H1 (cell line): ENCODE results near the gene NANOS3. TPM values are rescaled to one million over a fixed set of nuclear protein-coding genes. Genes with fewer than 3 reads are reported as not detected.
A peak's percentile ranks its signal among the peaks of the same experiment; 100 is the strongest.

Experiments used
- CTCF ChIA-PET: fragments of 300-600 bp; sonication (Branson Sonifier 250); formaldehyde crosslinking; loops from one replicate; lab custom pipeline; 2021; ENCODE audit not compliant: partially characterized antibody; lab: Charles Lee
- POLR2A ChIA-PET: fragments of 300-600 bp; sonication (Branson Sonifier 250); formaldehyde crosslinking; loops from one replicate; lab custom pipeline; 2021; ENCODE audit warnings: inconsistent platforms; ENCODE audit not compliant: partially characterized antibody; lab: Charles Lee
- DNase-seq, 2 experiments: peaks; one replicate each; pipeline versions ENCODE4 v3.0.0 to v3.0.0-alpha.2; 2010 to 2022; ENCODE audit warnings: low spot score in 2 of 2, low read depth in 1 of 2, mixed read lengths in 1 of 2
- FAIRE-seq: peaks from 2 replicates; lab custom pipeline; 2011; peaks lifted over from hg19 to GRCh38; lab: Jason Lieb, UNC
- H2AFZ ChIP-seq: 2 replicates; pipeline ENCODE4 v1.8.1; 2012; ENCODE audit warnings: low read length, inconsistent platforms
- H2AK5ac ChIP-seq: 2 replicates; pipeline ENCODE4 v1.6.1; 2013; ENCODE audit warnings: low read depth, low read length
- H2BK120ac ChIP-seq: replicated peaks from 2 replicates; pipeline ENCODE3; 2013; ENCODE audit warnings: low read depth, low read length, inconsistent platforms
- H2BK12ac ChIP-seq: 2 replicates; pipeline ENCODE4 v1.6.1; 2013; ENCODE audit warnings: low read depth, low read length
- H2BK15ac ChIP-seq: 2 replicates; pipeline ENCODE4 v1.6.1; 2013; ENCODE audit warnings: low read length
- H2BK20ac ChIP-seq: 2 replicates; pipeline ENCODE4 v1.6.1; 2013; ENCODE audit warnings: low read length
- H2BK5ac ChIP-seq: 2 replicates; pipeline ENCODE4 v1.6.1; 2013; ENCODE audit warnings: low read depth, low read length
- H3K14ac ChIP-seq: 2 replicates; pipeline ENCODE4 v1.6.1; 2013; ENCODE audit warnings: inconsistent platforms; ENCODE audit not compliant: insufficient read length
- H3K18ac ChIP-seq: 2 replicates; pipeline ENCODE4 v1.6.1; 2013; ENCODE audit warnings: low read length; ENCODE audit errors: extremely low read depth
- H3K23ac ChIP-seq: 2 replicates; pipeline ENCODE4 v1.6.1; 2013; ENCODE audit warnings: inconsistent platforms; ENCODE audit not compliant: insufficient read length
- H3K23me2 ChIP-seq: 2 replicates; pipeline ENCODE4 v1.6.1; 2013; ENCODE audit warnings: low read depth, low read length
- H3K27ac ChIP-seq: 2 replicates; pipeline ENCODE4 v1.6.1; 2011; ENCODE audit warnings: low read depth, low read length, inconsistent platforms
- H3K27me3 ChIP-seq, 4 experiments: replicated peaks in 1 of 4; 1 replicate in 1 of 4; 2 replicates in 3 of 4; pipeline versions ENCODE4 v1.6.1 to v1.8.1; 2011 to 2013; ENCODE audit warnings: low read length in 3 of 4, mild to moderate bottlenecking in 3 of 4, inconsistent platforms in 2 of 4, mixed read lengths in 2 of 4, moderate library complexity in 1 of 4; ENCODE audit not compliant: control insufficient read depth in 3 of 4, insufficient read depth in 3 of 4; ENCODE audit errors: extremely low read depth in 1 of 4
- H3K36me3 ChIP-seq, 4 experiments: 2 replicates each; pipeline versions ENCODE4 v1.6.1 to v1.8.1; 2011 to 2013; ENCODE audit warnings: mild to moderate bottlenecking in 4 of 4, low read length in 3 of 4, moderate library complexity in 2 of 4, control low read depth in 1 of 4, inconsistent platforms in 1 of 4; ENCODE audit not compliant: insufficient read depth in 4 of 4, control insufficient read depth in 2 of 4
- H3K4ac ChIP-seq: replicated peaks from 2 replicates; pipeline ENCODE3; 2013; ENCODE audit warnings: low read length, low read depth, mixed read lengths, inconsistent platforms; ENCODE audit not compliant: insufficient read length
- H3K4me1 ChIP-seq, 4 experiments: replicated peaks in 1 of 4; 1 replicate in 1 of 4; 2 replicates in 3 of 4; pipeline versions ENCODE4 v1.6.1 to v1.8.1; 2011 to 2013; ENCODE audit warnings: low read length in 3 of 4, inconsistent platforms in 2 of 4, mixed read lengths in 1 of 4; ENCODE audit not compliant: insufficient read depth in 4 of 4, control insufficient read depth in 3 of 4
- H3K4me2 ChIP-seq, 2 experiments: 2 replicates each; pipeline versions ENCODE4 v1.6.1 to v1.8.1; 2011 to 2013; ENCODE audit warnings: low read depth in 2 of 2, low read length in 2 of 2, control low read depth in 1 of 2, inconsistent platforms in 1 of 2, mild to moderate bottlenecking in 1 of 2; ENCODE audit not compliant: insufficient read depth in 1 of 2
- H3K4me3 ChIP-seq, 4 experiments: fragments of 200-600, 300-600 bp in 1 of 4; sonication (generic), shearing (Covaris generic), sonication (Bioruptor Twin) in 1 of 4; 2 replicates each; pipeline versions ENCODE4 v1.5.1 to v1.8.1; 2011 to 2016; ENCODE audit warnings: low read length in 4 of 4, low read depth in 3 of 4, control low read depth in 2 of 4, inconsistent platforms in 2 of 4, mild to moderate bottlenecking in 2 of 4, mixed read lengths in 1 of 4, moderate library complexity in 1 of 4; ENCODE audit not compliant: insufficient read depth in 2 of 4; ENCODE audit errors: extremely low read depth in 1 of 4
- H3K56ac ChIP-seq: replicated peaks from 2 replicates; pipeline ENCODE3; 2013; ENCODE audit warnings: low read depth, mild to moderate bottlenecking, mixed read lengths, low read length, inconsistent platforms; ENCODE audit not compliant: insufficient read length
- H3K79me1 ChIP-seq: 2 replicates; pipeline ENCODE4 v1.6.1; 2013; ENCODE audit warnings: low read depth, low read length, control low read depth
- H3K79me2 ChIP-seq, 2 experiments: 2 replicates each; pipeline versions ENCODE4 v1.6.1 to v1.8.1; 2012 to 2013; ENCODE audit warnings: low read length in 2 of 2, mild to moderate bottlenecking in 2 of 2, inconsistent platforms in 1 of 2; ENCODE audit not compliant: insufficient read depth in 2 of 2, control insufficient read depth in 1 of 2
- H3K9ac ChIP-seq, 4 experiments: replicated peaks in 1 of 4; 1 replicate in 1 of 4; 2 replicates in 3 of 4; pipeline versions ENCODE4 v1.6.1 to v1.8.1; 2011 to 2013; ENCODE audit warnings: low read depth in 3 of 4, low read length in 3 of 4, control low read depth in 2 of 4, mild to moderate bottlenecking in 2 of 4, moderate library complexity in 2 of 4, inconsistent platforms in 1 of 4; ENCODE audit errors: extremely low read depth in 1 of 4
- H3K9me3 ChIP-seq, 2 experiments: 2 replicates each; pipeline versions ENCODE4 v1.6.1 to v1.8.1; 2012 to 2013; ENCODE audit warnings: mild to moderate bottlenecking in 2 of 2, moderate library complexity in 2 of 2, control low read depth in 1 of 2, inconsistent platforms in 1 of 2, low read depth in 1 of 2, low read length in 1 of 2, mixed read lengths in 1 of 2; ENCODE audit not compliant: insufficient read depth in 2 of 2
- H4K20me1 ChIP-seq, 2 experiments: replicated peaks in 1 of 2; 2 replicates each; pipeline versions ENCODE3 to v1.8.1; 2011 to 2013; ENCODE audit warnings: inconsistent platforms in 2 of 2, low read length in 2 of 2, mild to moderate bottlenecking in 1 of 2; ENCODE audit not compliant: insufficient read depth in 2 of 2, control insufficient read depth in 1 of 2
- H4K5ac ChIP-seq: 2 replicates; pipeline ENCODE4 v1.6.1; 2013; ENCODE audit warnings: low read length, low read depth, mixed read lengths, inconsistent platforms; ENCODE audit not compliant: insufficient read length
- H4K8ac ChIP-seq: 2 replicates; pipeline ENCODE4 v1.8.0; 2013; ENCODE audit warnings: mild to moderate bottlenecking, moderate library complexity, low read length, inconsistent platforms; ENCODE audit not compliant: insufficient read depth; ENCODE audit errors: extremely low read depth
- H4K91ac ChIP-seq: replicated peaks from 2 replicates; pipeline ENCODE3; 2013; ENCODE audit warnings: low read length, mixed read lengths, inconsistent platforms; ENCODE audit not compliant: insufficient read length
- ASH2L ChIP-seq: fragments of 200-600, 300-600 bp; sonication (generic); IDR thresholded peaks from one replicate; pipeline ENCODE4 v1.7.1; 2017; ENCODE audit warnings: low read length
- CBX5 ChIP-seq: fragments of 300-800, 300-1000 bp; sonication (generic); IDR thresholded peaks from 2 replicates; pipeline ENCODE4 v1.7.1; 2016; ENCODE audit warnings: antibody characterized with exemption, low read length, low read depth
- HDAC6 ChIP-seq: IDR thresholded peaks from one replicate; pipeline ENCODE4 v1.7.1; 2012; ENCODE audit warnings: low read depth, mild to moderate bottlenecking, inconsistent platforms, low read length, moderate library complexity
- KDM4A ChIP-seq: IDR thresholded peaks from one replicate; pipeline ENCODE4 v1.7.1; 2012; ENCODE audit warnings: low read depth, mild to moderate bottlenecking, moderate library complexity, low read length, inconsistent platforms; ENCODE audit not compliant: severe bottlenecking
- RAD21 ChIP-seq, 2 experiments: IDR thresholded peaks in 1 of 2; conservative IDR thresholded peaks in 1 of 2; 2 replicates each; pipeline ENCODE4 v1.6.1; 2011; ENCODE audit warnings: low read depth in 2 of 2, low read length in 2 of 2, improper control_type of control experiment in 1 of 2, inconsistent platforms in 1 of 2, mild to moderate bottlenecking in 1 of 2, moderate library complexity in 1 of 2
- RFX5 ChIP-seq: IDR thresholded peaks from 2 replicates; pipeline ENCODE4 v1.6.1; 2011; ENCODE audit warnings: low read depth, low read length, improper control_type of control experiment, borderline replicate concordance
- SIX5 ChIP-seq: IDR thresholded peaks from 2 replicates; pipeline ENCODE4 v1.6.1; 2011; ENCODE audit warnings: mild to moderate bottlenecking, low read depth, low read length
- WGBS, 2 experiments: shearing (Covaris generic) in 1 of 2; methylation state at CpG; one replicate each; pipeline versions ENCODE4 v1.1.6 to v1.1.7; 2013 to 2015; ENCODE audit warnings: low lambda C conversion rate in 2 of 2, mixed read lengths in 2 of 2, inconsistent platforms in 1 of 2, low coverage in 1 of 2, missing lambda C conversion rate in 1 of 2; ENCODE audit not compliant: insufficient replicate concordance in 2 of 2, insufficient coverage in 1 of 2, insufficient read length in 1 of 2; ENCODE audit errors: extremely low coverage in 1 of 2, missing lambda C conversion rate in 1 of 2; 5-methylcytosine and 5-hydroxymethylcytosine counted together
- polyA plus RNA-seq, 7 experiments: library from polyadenylated mRNA; depleted of rRNA in 3 of 7; stranded (reverse) in 5 of 7; unstranded in 2 of 7; fragments of >200 nt in 5 of 7; fragments of 200-250 nt in 2 of 7; gene quantifications; 1 replicate in 5 of 7; 2 replicates in 1 of 7; 4 replicates in 1 of 7; pipeline versions ENCODE4 v1.2.1 to v1.2.3, GENCODE V29; 2011 to 2013; ENCODE audit warnings: missing spikeins in 2 of 7, mixed read lengths in 2 of 7
- total RNA-seq: library from RNA; stranded (reverse); fragmentation: NEBNext Ultra II Directional; extraction: Animal tissue kit (Norgen Biotek cat#: 25700); gene quantifications from 2 replicates; pipeline ENCODE4 v1.2.1, GENCODE V29; 2021

Gene NANOS3
- total and polyA plus RNA-seq, 2 of the 8 experiments (the other 6 are each of a cell fraction or from before 2014, with no cell fraction given), result 0.62 TPM; not detected in 1

GRCh38 chr19:13839938-13840304 is 37.0 kb upstream of the NANOS3 start:
- Histone ChIP-seq H2AK5ac (no peak overlapping the region), H3K36me3 (no peaks in the 10 kb centered on the region), H3K56ac (no peak overlapping the region), H3K9ac (no peak overlapping the region), H3K18ac (no peak overlapping the region), H2BK20ac (no peak overlapping the region), H2AFZ (no peak overlapping the region), H2BK12ac (peak overlapping the region; percentile 77; the same call in 1 of the 2 replicates), H2BK15ac (no peak overlapping the region), H3K4me3 (no peak overlapping the region), H4K8ac (no peak overlapping the region), H3K23ac (no peak overlapping the region), H2BK120ac (no peak overlapping the region), H3K79me2 (peaks cover 0 to 3% of the 10 kb centered on the region in 2 experiments; a peak in 2 of 4 replicates), H3K9me3 (no peaks in the 10 kb centered on the region), H3K27me3 (no peaks in the 10 kb centered on the region), H3K14ac (no peak overlapping the region), H4K5ac (no peak overlapping the region), H3K4ac (no peak overlapping the region), H3K4me2 (no peak overlapping the region), H4K91ac (no peak overlapping the region), H3K23me2 (peaks cover 6% of the 10 kb centered on the region; the same call in 1 of the 2 replicates), H4K20me1 (peaks cover 1 to 9% of the 10 kb centered on the region in 2 experiments), H3K79me1 (no peaks in the 10 kb centered on the region), H3K4me1 (peaks cover 0 to 34% (median 27%) of the 10 kb centered on the region in 4 experiments; a peak in 6 of 7 replicates), H2BK5ac (no peak overlapping the region), H3K27ac (no peak overlapping the region)
- POLR2A ChIA-PET, result interaction anchor here (0.6 to 1.8 kb wide), 5 partner anchors 8 to 673 kb away, joined by 3 to 8 read pairs (median 5); no protein-coding TSS in a partner anchor
- TF ChIP-seq HDAC6, result no peak
- no peak for TF ChIP-seq RFX5
- TF ChIP-seq KDM4A, result no peak
- no peak for TF ChIP-seq SIX5
- TF ChIP-seq CBX5, result no peak
- no peak for TF ChIP-seq ASH2L
- no peak for TF ChIP-seq RAD21 (IDR thresholded peaks at IDR 0.05 in 1 of 2, conservative IDR thresholded peaks at IDR 0.05 in 1 of 2; ENCODE audit: low read depth in 2 of 2, low read length in 2 of 2)
- FAIRE-seq, result no peak
- DNase-seq, result no peak
- CTCF ChIA-PET, result interaction anchor here (0.6 to 2.4 kb wide), 5 partner anchors 9 to 30 kb away, joined by 3 to 13 read pairs (median 7); no protein-coding TSS in a partner anchor
- WGBS, 2 experiments, result 100% methylated on average over 3 of the region's 6 CpGs; no CpG with 5 or more reads in 1 of the 2 experiments
